NB4 (cell line): ENCODE measurements around the gene CAMK2A.

Experiments
- CTCF ChIP-seq: IDR thresholded peaks from one replicate; pipeline ENCODE4 v1.5.1; 2012; ENCODE audit warnings: low read depth, low read length
- MYC ChIP-seq: IDR thresholded peaks from 2 replicates; pipeline ENCODE4 v1.6.1; 2011; ENCODE audit warnings: low read depth, low read length
- POLR2A ChIP-seq: IDR thresholded peaks from 2 replicates; pipeline ENCODE4 v1.6.1; 2011; ENCODE audit warnings: mild to moderate bottlenecking; ENCODE audit not compliant: insufficient read length; ENCODE audit errors: extremely low read depth
- TF ChIP-seq, protein P1 (sequence below): IDR thresholded peaks from 2 replicates; pipeline ENCODE4 v1.6.1; 2011; ENCODE audit warnings: low read depth, low read length

GRCh38 chr5:150184006-150184405, 105.6 kb downstream of the CAMK2A start:
- no peak for TF ChIP-seq CTCF
- TF ChIP-seq POLR2A: no peak
- TF ChIP-seq, protein P1, sequence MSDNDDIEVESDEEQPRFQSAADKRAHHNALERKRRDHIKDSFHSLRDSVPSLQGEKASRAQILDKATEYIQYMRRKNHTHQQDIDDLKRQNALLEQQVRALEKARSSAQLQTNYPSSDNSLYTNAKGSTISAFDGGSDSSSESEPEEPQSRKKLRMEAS: no peak
- TF ChIP-seq MYC: no peak
